HG03457 (cell line): ENCODE measurements around the gene SHKBP1.

ENCODE experiments used
- ATAC-seq: cut with Tn5 transposase; IDR thresholded peaks from one replicate; pipeline ENCODE4 v1.9.1; 2021; ENCODE audit warnings: moderate number of reproducible peaks; ENCODE audit not compliant: unreplicated experiment

The SHKBP1 gene

DNA sequence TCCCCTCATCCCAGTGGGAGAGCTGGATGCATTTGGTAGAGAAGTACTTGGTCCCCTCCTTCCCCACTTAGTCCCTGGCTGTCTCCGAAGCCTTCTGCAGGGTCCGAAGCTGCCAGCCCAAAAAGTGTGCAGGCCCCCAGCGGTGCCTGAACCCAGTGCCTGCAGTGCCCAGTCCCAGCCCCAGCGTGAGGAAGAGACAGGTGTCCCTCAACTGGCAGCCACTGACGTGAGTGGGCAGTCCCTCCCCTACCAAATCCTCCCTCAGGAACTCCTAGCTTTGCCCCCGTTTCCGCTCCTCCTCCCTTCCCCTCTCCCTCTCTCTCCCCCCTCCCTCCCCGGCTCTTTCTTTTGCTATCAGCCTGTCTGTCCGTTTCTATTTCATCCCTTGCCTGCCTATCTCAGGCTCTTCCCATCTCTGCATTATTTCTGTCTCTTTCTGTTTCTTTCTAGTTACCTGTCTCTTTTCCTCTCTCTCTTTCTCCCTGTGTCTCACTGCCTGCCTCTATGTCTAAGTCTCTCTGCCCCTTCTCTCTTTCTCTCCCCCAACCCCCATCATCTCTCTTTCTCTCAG lies 22.7 kb downstream of the SHKBP1 start:
- ATAC-seq: no peak

- no peak for ATAC-seq
These were observed 23.4 kb downstream of the SHKBP1 start for GRCh38 chr19:40599902-40600569.

DNA sequence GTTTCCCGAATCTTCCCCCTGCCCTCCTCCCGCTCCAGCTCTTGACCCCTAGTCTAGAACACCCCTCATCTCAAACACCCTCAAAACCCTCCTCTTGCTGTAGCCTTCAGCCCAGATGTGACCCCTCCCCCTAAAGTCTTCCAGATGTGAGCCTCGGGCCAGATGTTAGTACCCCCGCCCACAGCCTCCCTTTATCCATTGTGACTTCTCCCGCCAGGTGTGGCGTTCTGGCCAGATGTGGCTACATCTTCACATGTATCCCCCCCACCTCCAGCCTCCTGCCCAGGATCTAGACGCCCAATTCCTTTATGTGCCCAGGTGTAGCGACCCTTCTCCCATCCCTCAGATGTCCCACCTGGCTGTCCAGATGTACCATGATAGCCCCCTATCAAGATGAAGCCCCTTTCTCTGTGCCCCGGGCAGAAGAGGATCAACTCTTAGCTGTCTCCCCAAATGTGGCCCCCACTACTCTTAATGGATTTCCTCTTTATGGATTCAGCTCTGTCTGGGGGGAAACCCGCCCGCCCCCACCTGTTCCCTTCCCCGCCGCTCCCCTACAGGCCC lies 24.0 kb downstream of the SHKBP1 start:
- ATAC-seq: no peak

GRCh38 chr19:40601134-40601974 lies 24.7 kb downstream of the SHKBP1 start, which contains the start of gene LTBP4:
Gene LTBP4 (plus strand): TSS chr19:40601369. CDS start chr19:40601388, 19 bp downstream.
- no peak for ATAC-seq

DNA sequence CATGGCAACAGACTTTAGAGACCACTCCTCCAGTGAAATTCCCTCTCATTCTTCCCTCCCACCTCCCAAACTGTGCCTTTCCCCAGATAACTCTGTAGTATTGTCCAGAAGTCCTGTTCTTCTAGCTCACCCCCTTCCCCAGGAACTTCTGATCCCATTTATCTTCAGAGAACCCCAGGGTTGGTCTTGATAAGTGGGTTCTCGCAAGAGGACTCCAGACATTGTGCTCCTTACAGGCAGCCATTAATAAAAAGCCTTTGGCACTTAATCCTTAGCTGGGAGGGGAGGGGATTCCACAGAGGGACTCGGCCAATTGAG lies 26.4 kb downstream of the SHKBP1 start:
- ATAC-seq: no peak

- peak; percentile 52 for ATAC-seq
These were observed 26.9 kb downstream of the SHKBP1 start for GRCh38 chr19:40603389-40604170.

DNA sequence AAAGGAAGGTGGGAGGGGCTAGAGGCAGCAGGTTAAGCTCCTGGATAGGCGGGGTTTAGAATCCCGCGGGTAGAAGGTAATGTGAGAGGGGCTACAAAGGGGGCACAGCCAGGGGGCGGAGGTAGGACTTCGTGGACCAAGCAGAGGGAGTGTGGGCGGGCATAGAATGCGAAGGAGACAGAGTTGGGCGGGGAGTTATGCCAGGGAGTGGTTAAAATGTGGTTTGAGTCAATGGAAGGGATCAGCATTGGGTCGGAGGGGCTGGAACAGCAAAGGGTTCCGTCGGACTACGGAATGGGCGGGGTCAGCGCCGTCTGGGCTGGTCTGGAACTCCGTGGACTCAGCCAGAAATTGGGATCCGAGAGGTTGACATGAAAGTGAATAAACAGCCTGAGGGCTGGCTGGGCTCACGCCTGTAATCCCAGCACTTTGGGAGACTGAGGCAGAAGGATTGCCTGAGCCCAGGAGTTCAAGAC lies 27.5 kb downstream of the SHKBP1 start:
- no peak for ATAC-seq

GRCh38 chr19:40604647-40605215 lies 28.1 kb downstream of the SHKBP1 start:
- ATAC-seq: no peak

DNA sequence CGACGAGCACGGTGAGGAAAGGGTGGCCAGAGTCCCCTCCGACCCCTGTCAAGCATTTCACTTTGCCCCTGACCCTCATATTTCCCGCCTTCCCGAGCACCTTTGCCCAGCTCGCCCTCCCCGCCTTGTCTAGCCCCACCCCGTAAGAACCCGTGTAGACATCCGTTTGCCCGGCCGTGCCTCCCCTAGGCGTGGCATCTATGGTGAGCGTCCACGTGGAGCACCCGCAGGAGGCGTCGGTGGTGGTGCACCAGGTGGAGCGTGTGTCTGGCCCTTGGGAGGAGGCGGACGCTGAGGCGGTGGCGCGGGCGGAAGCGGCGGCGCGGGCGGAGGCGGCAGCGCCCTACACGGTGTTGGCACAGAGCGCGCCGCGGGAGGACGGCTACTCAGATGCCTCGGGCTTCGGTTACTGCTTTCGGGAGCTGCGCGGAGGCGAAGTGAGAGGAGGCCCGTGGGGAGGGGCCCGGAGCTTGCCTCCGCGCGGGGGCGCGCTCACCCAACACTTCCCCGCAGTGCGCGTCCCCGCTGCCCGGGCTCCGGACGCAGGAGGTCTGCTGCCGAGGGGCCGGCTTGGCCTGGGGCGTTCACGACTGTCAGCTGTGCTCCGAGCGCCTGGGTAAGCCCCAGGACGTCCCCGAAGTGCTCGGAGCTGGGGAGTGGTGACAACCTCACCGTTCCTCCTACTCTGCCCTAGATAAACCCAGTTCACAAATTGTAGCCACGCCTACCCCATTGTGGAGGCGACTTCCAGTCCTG lies 28.7 kb downstream of the SHKBP1 start:
- no peak for ATAC-seq

- no peak for ATAC-seq
These were observed 30.9 kb downstream of the SHKBP1 start for GRCh38 chr19:40607311-40608239.

GRCh38 chr19:40608240-40608621 lies 31.6 kb downstream of the SHKBP1 start:
- no peak for ATAC-seq

- no peak for ATAC-seq
These were observed 32.3 kb downstream of the SHKBP1 start for GRCh38 chr19:40608957-40609356.

DNA sequence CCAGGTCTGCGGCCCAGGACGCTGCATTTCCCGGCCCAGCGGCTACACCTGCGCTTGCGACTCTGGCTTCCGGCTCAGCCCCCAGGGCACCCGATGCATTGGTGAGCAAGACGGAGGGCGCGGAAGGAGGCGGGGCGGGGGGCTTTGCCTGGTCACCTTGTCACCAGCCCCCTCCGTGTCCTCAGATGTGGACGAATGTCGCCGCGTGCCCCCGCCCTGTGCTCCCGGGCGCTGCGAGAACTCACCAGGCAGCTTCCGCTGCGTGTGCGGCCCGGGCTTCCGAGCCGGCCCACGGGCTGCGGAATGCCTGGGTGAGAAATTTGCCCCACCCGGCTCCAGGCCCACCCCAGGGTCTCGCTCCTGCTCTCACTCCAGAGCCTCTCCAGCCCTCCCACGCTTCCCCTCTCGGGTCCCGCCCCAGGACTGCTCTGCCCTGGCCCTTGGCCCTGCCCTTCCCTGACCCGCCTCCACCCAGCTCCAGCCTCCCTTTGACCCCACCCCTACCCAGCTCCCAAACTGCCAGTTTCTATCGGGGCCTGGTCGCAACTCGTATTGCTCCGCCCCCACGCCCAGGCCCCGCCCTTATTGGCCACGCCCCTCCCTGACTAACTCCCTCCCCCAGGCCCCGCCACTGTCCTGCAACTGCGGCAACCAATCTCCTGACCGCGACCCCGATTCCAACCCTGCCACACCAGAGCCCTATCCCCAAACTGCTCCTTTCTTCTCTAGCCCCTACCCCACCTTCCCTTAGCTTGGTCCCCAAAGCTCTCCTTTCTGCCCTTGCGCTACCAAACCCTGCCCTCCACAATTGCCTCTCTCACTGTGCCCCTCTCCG lies 33.1 kb downstream of the SHKBP1 start:
- ATAC-seq: no peak

- no peak for ATAC-seq
These were observed 33.9 kb downstream of the SHKBP1 start for GRCh38 chr19:40610396-40611064.

DNA sequence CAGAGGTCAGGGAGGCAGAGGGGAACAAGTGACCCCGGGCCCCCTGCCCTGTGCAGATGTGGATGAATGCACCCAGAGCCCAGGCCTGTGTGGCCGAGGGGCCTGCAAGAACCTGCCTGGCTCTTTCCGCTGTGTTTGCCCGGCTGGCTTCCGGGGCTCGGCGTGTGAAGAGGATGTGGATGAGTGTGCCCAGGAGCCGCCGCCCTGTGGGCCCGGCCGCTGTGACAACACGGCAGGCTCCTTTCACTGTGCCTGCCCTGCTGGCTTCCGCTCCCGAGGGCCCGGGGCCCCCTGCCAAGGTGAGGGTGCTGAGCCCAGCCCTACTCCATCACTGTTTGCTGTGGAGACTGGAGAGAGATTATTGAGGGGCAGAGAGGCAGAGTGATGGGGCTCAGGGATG lies 34.4 kb downstream of the SHKBP1 start:
- ATAC-seq: no peak

- ATAC-seq: no peak
These were observed 35.4 kb downstream of the SHKBP1 start for GRCh38 chr19:40611900-40612698.
